NB4 (cell line): ENCODE data around the gene GGCX.

Experiments
- MYC ChIP-seq: IDR thresholded peaks from 2 replicates; pipeline ENCODE4 v1.6.1; 2011; ENCODE audit warnings: low read depth, low read length
- POLR2A ChIP-seq: IDR thresholded peaks from 2 replicates; pipeline ENCODE4 v1.6.1; 2011; ENCODE audit warnings: mild to moderate bottlenecking; ENCODE audit not compliant: insufficient read length; ENCODE audit errors: extremely low read depth
- TF ChIP-seq, protein P1 (sequence below): IDR thresholded peaks from one replicate; pipeline ENCODE4 v1.5.1; 2012; ENCODE audit warnings: low read depth, low read length
- TF ChIP-seq, protein P2 (sequence below): IDR thresholded peaks from 2 replicates; pipeline ENCODE4 v1.6.1; 2011; ENCODE audit warnings: low read depth, low read length

DNA sequence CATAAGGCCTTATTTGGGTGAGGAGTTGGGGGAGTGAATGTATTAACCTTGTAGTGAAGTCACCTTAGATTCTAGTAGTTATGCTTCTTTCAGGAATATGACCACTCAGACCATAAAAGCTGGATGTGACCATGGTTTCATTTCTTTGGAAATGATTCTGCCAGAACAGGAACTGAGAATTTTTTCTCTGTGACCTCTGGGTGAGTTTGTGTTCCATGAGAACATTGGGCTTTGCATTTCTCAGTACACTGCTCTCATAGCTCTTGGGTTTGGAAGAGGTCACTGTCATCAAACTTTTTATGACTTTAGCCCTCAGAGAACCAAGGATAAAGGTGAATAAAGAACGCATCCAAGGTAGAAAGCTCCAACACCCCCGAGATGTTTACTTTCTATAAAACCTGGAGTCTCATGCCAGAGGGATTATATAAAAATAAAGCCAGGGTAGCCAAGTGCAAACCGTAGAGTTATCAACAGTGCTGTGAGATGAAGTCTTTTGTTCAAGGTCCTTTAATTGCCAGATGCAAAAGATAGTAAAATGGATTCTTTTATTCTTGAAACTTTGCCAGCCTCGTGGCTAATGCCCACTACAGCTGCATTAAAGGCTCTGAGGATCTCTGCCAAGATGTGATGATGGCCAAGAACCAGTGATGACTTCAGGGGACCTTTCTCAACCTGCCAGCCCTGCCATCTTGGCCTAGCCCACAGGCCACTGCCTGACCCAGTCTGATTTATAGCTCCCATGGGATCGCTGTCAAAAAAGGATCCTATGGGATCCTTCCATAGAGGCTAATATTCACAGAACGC lies 50.1 kb downstream of the GGCX start:
- TF ChIP-seq, protein P1, sequence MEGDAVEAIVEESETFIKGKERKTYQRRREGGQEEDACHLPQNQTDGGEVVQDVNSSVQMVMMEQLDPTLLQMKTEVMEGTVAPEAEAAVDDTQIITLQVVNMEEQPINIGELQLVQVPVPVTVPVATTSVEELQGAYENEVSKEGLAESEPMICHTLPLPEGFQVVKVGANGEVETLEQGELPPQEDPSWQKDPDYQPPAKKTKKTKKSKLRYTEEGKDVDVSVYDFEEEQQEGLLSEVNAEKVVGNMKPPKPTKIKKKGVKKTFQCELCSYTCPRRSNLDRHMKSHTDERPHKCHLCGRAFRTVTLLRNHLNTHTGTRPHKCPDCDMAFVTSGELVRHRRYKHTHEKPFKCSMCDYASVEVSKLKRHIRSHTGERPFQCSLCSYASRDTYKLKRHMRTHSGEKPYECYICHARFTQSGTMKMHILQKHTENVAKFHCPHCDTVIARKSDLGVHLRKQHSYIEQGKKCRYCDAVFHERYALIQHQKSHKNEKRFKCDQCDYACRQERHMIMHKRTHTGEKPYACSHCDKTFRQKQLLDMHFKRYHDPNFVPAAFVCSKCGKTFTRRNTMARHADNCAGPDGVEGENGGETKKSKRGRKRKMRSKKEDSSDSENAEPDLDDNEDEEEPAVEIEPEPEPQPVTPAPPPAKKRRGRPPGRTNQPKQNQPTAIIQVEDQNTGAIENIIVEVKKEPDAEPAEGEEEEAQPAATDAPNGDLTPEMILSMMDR: no peak
- TF ChIP-seq POLR2A (no peak), MYC (no peak)
- TF ChIP-seq, protein P2, sequence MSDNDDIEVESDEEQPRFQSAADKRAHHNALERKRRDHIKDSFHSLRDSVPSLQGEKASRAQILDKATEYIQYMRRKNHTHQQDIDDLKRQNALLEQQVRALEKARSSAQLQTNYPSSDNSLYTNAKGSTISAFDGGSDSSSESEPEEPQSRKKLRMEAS: no peak
